Endothelial cell of umbilical vein (primary cell): ENCODE data around the gene SMURF2. TPM values are rescaled to one million over a fixed set of nuclear protein-coding genes. Genes with fewer than 3 reads are reported as not detected.

Experiments
- BruUV-seq: library from RNA; stranded (reverse); fragments of 400-500 nt; replicated peaks from 2 replicates; lab custom pipeline; 2021; lab: Mats Ljungman, UMichigan
- CTCF ChIA-PET: fragments of 300-600, 350-600 bp; sonication (Branson Sonifier 250); formaldehyde crosslinking; loops from one replicate; lab custom pipeline; 2021; ENCODE audit warnings: antibody characterized with exemption, inconsistent platforms; lab: Charles Lee
- POLR2A ChIA-PET: fragments of 300-600, 350-600 bp; sonication (Branson Sonifier 250); formaldehyde crosslinking; loops from one replicate; lab custom pipeline; 2021; ENCODE audit warnings: antibody characterized with exemption, inconsistent platforms; lab: Charles Lee
- DNase-seq: peaks from one replicate; pipeline ENCODE4 v3.0.0-alpha.2; 2011; ENCODE audit warnings: low read depth, low spot score
- FAIRE-seq: peaks from 2 replicates; lab custom pipeline; 2011; peaks lifted over from hg19 to GRCh38; lab: Jason Lieb, UNC
- H2AFZ ChIP-seq: 2 replicates; pipeline ENCODE4 v1.6.0; 2012; ENCODE audit warnings: low read depth, low read length, control low read depth, inconsistent platforms
- H3K27ac ChIP-seq: 2 replicates; pipeline ENCODE4 v1.5.1; 2011; ENCODE audit warnings: low read depth, mild to moderate bottlenecking, control low read depth, low read length, moderate library complexity; ENCODE audit not compliant: insufficient read depth
- H3K27me3 ChIP-seq, 2 experiments: 2 replicates each; pipeline versions ENCODE4 v1.6.0 to v1.6.1; 2011; ENCODE audit warnings: low read length in 2 of 2, mixed read lengths in 1 of 2; ENCODE audit not compliant: control insufficient read depth in 2 of 2, insufficient read depth in 2 of 2
- H3K36me3 ChIP-seq, 2 experiments: 2 replicates in 1 of 2; 3 replicates in 1 of 2; pipeline ENCODE4 v1.5.1; 2011; ENCODE audit warnings: low read length in 2 of 2, mild to moderate bottlenecking in 1 of 2, moderate library complexity in 1 of 2; ENCODE audit not compliant: control insufficient read depth in 2 of 2, insufficient read depth in 2 of 2; ENCODE audit errors: extremely low read depth in 1 of 2
- H3K4me1 ChIP-seq: 3 replicates; pipeline ENCODE4 v1.5.1; 2011; ENCODE audit warnings: mild to moderate bottlenecking, low read length; ENCODE audit not compliant: control insufficient read depth, insufficient read depth; ENCODE audit errors: extremely low read depth
- H3K4me2 ChIP-seq: 2 replicates; pipeline ENCODE4 v1.6.1; 2011; ENCODE audit warnings: low read length, control low read depth, mixed read lengths; ENCODE audit not compliant: insufficient read depth
- H3K4me3 ChIP-seq, 3 experiments: fragments of 200-600 bp in 1 of 3; sonication (generic), shearing (Covaris generic) in 1 of 3; replicated peaks in 1 of 3; 2 replicates each; pipeline ENCODE4 v1.5.1; 2011 to 2016; ENCODE audit warnings: control low read depth in 3 of 3, low read length in 3 of 3, mild to moderate bottlenecking in 2 of 3, inconsistent platforms in 1 of 3, low read depth in 1 of 3, moderate library complexity in 1 of 3; ENCODE audit not compliant: insufficient read depth in 1 of 3
- H3K79me2 ChIP-seq: 2 replicates; pipeline ENCODE4 v1.6.0; 2012; ENCODE audit warnings: low read length, inconsistent platforms; ENCODE audit not compliant: control insufficient read depth, insufficient read depth
- H3K9ac ChIP-seq: replicated peaks from 2 replicates; pipeline ENCODE3; 2011; ENCODE audit warnings: low read length, control low read depth; ENCODE audit not compliant: insufficient read depth; ENCODE audit errors: extremely low read depth
- H3K9me1 ChIP-seq: replicated peaks from 3 replicates; pipeline ENCODE4 v1.6.0; 2011; ENCODE audit warnings: mild to moderate bottlenecking, low read length; ENCODE audit not compliant: control insufficient read depth, insufficient read depth; ENCODE audit errors: extremely low read depth
- H3K9me3 ChIP-seq: replicated peaks from 2 replicates; pipeline ENCODE4 v1.5.1; 2012; ENCODE audit warnings: low read length, inconsistent platforms; ENCODE audit not compliant: control insufficient read depth, insufficient read depth
- H4K20me1 ChIP-seq: replicated peaks from 2 replicates; pipeline ENCODE3; 2011; ENCODE audit warnings: mild to moderate bottlenecking, low read length; ENCODE audit not compliant: control insufficient read depth, insufficient read depth; ENCODE audit errors: extremely low read depth
- FOS ChIP-seq: IDR thresholded peaks from 2 replicates; pipeline ENCODE4 v1.6.1; 2011; ENCODE audit warnings: mild to moderate bottlenecking, low read length, moderate library complexity, borderline replicate concordance; ENCODE audit not compliant: insufficient read depth
- GATA2 ChIP-seq: IDR thresholded peaks from 2 replicates; pipeline ENCODE4 v1.7.0; 2011; ENCODE audit warnings: low read depth, mild to moderate bottlenecking, moderate library complexity, mixed read lengths, low read length; ENCODE audit not compliant: insufficient read length, insufficient read depth
- MYC ChIP-seq: IDR thresholded peaks from one replicate; pipeline ENCODE4 v1.6.1; 2011; ENCODE audit warnings: mild to moderate bottlenecking, low read depth, low read length
- POLR2A ChIP-seq: IDR thresholded peaks from 2 replicates; pipeline ENCODE4 v1.6.1; 2012; ENCODE audit warnings: low read depth, mild to moderate bottlenecking, control low read depth, low read length
- POLR2AphosphoS5 ChIP-seq: IDR thresholded peaks from 2 replicates; pipeline ENCODE4 v1.6.1; 2012; ENCODE audit warnings: low read depth, mild to moderate bottlenecking, control low read depth, low read length, moderate library complexity; ENCODE audit not compliant: insufficient read depth
- dilution Hi-C: fragments of 300-500 bp; cut with MboI; formaldehyde crosslinking; loops from one replicate; pipeline ENCODE4 v1.15.0; 2019; ENCODE audit warnings: low sequenced_read_pairs; ENCODE audit not compliant: extremely low pct_ligation_motif_present
- intact Hi-C: fragments of 100-400 bp; cut with micrococcal nuclease; formaldehyde crosslinking; loops from one replicate; pipeline ENCODE4 v1.10.0; 2022
- polyA plus RNA-seq, 4 experiments: library from polyadenylated mRNA; depleted of rRNA in 3 of 4; stranded (reverse) in 3 of 4; unstranded in 1 of 4; fragments of >200 nt; gene quantifications; 2 replicates each; pipeline versions ENCODE4 v1.2.1 to v1.2.3, GENCODE V29; 2011 to 2012; ENCODE audit warnings: missing spikeins in 1 of 4
- total RNA-seq: library from RNA; stranded (reverse); gene quantifications from 2 replicates; pipeline ENCODE4 v1.2.3, GENCODE V29; 2021
- TF ChIP-seq, protein P1 (sequence below), 2 donors: IDR thresholded peaks; 1 replicate in 1 of 2; 2 replicates in 1 of 2; pipeline ENCODE4 v1.5.1; 2011; ENCODE audit warnings: low read length in 2 of 2, mild to moderate bottlenecking in 2 of 2, moderate library complexity in 2 of 2, control low read depth in 1 of 2, inconsistent platforms in 1 of 2, low read depth in 1 of 2; ENCODE audit not compliant: insufficient read depth in 1 of 2; ENCODE audit errors: extremely low read depth in 1 of 2
- TF ChIP-seq, protein P2 (sequence below): IDR thresholded peaks from 2 replicates; pipeline ENCODE4 v1.6.1; 2011; ENCODE audit not compliant: insufficient read depth, insufficient read length

The SMURF2 gene
- total and polyA plus RNA-seq, 2 donors (not counting 3 experiments of a cell fraction or from before 2014, with no cell fraction given): 32.9 to 105 TPM

DNA sequence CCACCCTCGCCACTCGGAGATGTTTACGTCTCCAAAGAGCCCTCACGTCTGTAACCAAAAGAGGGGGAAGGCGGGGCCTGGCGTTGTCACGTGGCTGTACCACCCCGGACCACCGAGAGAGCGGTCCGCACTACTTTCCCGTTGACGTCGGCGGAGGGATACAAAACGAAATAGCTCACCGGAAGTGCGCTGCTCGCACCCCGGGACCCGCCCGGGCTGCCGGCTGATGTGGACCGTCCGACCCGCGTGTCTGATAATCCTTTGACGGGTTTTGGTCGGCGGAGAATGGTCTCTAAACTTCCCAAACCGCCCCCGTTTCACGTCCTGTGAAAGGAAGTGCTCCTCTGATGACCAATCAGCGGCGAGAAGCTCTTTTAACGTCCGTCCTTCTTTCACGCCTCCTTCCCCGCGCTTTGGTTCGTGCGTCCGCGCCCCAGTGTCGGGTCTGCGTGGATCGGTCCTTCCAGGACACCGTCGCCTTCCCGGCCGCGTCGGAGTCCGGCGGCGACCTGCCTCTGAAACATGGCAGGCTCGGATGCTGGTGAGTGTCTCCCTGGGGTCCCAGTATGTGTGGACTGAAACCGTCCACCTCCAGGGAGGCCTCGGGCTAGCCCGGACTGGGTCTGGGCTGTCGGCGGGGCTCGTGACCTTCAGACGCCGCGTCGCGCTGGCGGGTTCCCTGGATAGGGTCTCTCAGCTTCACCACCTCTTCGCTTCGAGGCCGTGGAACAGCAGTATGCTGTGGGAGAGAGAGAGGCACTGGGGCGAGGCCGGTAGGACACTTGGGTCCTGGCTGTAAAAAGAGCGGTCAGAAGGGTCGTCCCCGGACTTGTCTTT, 155.3 kb downstream of the SMURF2 start, which contains the start of gene CEP95:
TSS of gene CEP95 (plus strand) at position 402 of the 837 bp plus-strand sequence. CDS start at position 523, 121 bp downstream.
- Histone ChIP-seq H4K20me1 (peaks cover 23% of the 10 kb centered on the region), H3K79me2 (peaks cover 74% of the 10 kb centered on the region), H3K4me2 (peak within 1 kb of the TSS; percentile 98), H3K27me3 (no peaks in the 10 kb centered on the region), H3K4me3 (peak within 1 kb of the TSS; percentile 65 to 97 (median 95)), H3K4me1 (peaks cover 34% of the 10 kb centered on the region), H3K36me3 (peaks cover 23 to 31% of the 10 kb centered on the region in 2 experiments), H3K9me1 (no peaks in the 10 kb centered on the region), H2AFZ (peak within 1 kb of the TSS; percentile 49), H3K9ac (peak within 1 kb of the TSS; percentile 100), H3K9me3 (no peaks in the 10 kb centered on the region), H3K27ac (peak within 1 kb of the TSS; percentile 98)
- no TSS peak for BruUV-seq
- POLR2A ChIA-PET: interaction anchor here (0.6 to 3.4 kb wide), 5 partner anchors 10 to 230 kb away, joined by 3 to 37 read pairs (median 3); partner anchors contain the start of gene POLG2
- TF ChIP-seq, protein P1, sequence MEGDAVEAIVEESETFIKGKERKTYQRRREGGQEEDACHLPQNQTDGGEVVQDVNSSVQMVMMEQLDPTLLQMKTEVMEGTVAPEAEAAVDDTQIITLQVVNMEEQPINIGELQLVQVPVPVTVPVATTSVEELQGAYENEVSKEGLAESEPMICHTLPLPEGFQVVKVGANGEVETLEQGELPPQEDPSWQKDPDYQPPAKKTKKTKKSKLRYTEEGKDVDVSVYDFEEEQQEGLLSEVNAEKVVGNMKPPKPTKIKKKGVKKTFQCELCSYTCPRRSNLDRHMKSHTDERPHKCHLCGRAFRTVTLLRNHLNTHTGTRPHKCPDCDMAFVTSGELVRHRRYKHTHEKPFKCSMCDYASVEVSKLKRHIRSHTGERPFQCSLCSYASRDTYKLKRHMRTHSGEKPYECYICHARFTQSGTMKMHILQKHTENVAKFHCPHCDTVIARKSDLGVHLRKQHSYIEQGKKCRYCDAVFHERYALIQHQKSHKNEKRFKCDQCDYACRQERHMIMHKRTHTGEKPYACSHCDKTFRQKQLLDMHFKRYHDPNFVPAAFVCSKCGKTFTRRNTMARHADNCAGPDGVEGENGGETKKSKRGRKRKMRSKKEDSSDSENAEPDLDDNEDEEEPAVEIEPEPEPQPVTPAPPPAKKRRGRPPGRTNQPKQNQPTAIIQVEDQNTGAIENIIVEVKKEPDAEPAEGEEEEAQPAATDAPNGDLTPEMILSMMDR (IDR thresholded peaks at IDR 0.05; ENCODE audit: extremely low read depth in 1 of 2, insufficient read depth in 1 of 2, low read depth in 1 of 2, low read length in 2 of 2): no peak
- TF ChIP-seq, protein P2, sequence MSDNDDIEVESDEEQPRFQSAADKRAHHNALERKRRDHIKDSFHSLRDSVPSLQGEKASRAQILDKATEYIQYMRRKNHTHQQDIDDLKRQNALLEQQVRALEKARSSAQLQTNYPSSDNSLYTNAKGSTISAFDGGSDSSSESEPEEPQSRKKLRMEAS: peak; percentile 87
- TF ChIP-seq GATA2 (no peak), POLR2A (peak; percentile 65), POLR2AphosphoS5 (peak; percentile 55), MYC (peak; percentile 4), FOS (no peak)
- CTCF ChIA-PET: interaction anchor here (0.9 to 2.4 kb wide), 8 partner anchors 9 to 143 kb away, joined by 3 to 29 read pairs (median 4); partner anchors contain the start of gene POLG2
- dilution Hi-C loops (no loop called here), intact Hi-C loops (loop anchor here (5.0 to 10.0 kb wide), 2 partner anchors 141 to 238 kb away; no protein-coding TSS in a partner anchor)
- peak; percentile 77 for FAIRE-seq
- DNase-seq: peak; percentile 96
